ELR (cell line): Measurements from ENCODE around the gene WRAP73.
"Not testable (repeated sequence)": the region's sequence is repeated elsewhere in the genome, so short reads cannot be mapped to it uniquely, and the experiment has no call there.

Source experiments
- DNase-seq: peaks from one replicate; pipeline ENCODE4 v3.0.0-alpha.2; 2015; ENCODE audit warnings: low read depth

WRAP73 gene

DNA sequence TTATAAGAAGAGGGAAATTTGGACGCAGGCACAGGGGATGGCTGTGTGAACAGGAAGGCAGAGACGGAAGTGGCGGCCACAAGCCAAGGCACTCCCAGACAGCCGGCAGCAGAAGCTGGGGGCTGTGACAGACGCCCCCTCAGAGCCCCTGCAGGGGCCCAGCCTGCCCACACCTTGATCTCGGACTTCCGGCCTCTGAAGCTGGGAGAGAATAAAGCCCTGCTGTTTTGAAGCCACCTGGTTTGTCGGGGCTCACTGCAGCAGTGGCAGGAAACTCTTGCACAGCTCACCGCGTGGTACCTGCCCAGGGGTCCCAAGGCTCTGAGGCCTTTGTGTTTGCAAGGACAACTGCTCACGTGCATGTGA is 52.3 kb downstream of the WRAP73 start:
- no peak for DNase-seq

DNA sequence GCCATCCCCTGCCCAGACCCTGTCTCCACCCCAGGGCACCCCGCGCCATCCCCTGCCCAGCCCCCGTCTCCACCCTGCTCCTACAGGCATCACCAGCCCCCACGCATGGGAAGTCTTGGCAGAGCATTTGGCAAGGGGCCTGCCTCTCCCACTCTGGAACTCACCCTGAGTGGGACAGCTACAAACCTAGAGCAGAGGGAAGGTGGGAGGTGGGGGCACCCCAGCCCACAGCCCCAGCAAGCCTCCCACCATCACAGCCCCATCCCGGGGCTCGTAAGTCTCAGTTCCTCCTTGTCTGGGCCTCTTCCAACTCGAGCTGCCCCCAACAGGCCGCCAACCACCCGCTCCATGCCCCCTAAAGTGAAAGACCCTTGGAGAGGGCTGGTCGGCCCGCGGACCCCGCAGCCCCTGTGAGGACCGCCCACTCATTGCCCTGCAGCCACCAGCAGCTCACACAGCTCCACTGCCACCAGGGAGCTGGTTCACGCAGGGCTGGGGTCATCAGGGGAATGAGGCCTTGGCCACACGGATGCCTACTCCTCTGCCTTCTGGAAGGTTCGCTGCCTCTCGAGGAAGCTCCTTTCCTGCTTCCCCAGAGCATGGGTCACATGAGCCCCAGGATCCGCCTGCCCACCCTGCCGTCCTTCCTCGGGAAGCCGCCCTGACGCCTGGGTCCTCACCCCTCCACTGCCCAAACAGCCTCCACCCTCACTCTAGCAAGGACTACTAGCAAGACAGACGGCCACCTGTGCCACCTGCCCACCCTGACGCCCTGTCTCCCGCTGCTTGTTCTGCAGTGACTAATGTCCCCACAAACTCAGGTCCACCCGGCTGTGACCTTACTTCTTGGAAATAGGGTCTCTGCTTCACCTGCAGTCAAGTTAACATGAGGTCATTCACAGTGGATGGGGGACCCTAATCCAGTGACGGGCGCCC is 53.0 kb downstream of the WRAP73 start:
- DNase-seq = no peak

DNA sequence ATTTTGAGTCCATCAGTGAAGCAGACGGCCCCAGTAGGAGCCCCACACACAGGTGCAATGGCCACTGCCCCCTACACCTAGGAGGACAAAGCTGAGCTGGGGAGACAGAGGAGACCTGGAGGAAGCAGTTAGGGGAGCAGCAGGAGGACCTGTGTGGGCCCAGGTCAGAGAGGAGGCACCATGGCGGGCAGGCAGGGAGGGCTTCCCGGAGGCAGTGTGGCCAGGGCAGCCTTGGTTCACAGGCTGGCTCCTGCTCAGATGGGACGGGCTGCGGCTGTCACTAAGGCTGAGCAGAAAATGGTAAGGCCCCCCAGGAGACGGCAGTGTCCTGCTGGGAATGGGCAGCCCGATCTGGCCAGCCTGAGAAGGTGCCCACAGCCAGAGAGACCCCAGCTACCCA is 54.0 kb downstream of the WRAP73 start:
- no peak for DNase-seq

DNA sequence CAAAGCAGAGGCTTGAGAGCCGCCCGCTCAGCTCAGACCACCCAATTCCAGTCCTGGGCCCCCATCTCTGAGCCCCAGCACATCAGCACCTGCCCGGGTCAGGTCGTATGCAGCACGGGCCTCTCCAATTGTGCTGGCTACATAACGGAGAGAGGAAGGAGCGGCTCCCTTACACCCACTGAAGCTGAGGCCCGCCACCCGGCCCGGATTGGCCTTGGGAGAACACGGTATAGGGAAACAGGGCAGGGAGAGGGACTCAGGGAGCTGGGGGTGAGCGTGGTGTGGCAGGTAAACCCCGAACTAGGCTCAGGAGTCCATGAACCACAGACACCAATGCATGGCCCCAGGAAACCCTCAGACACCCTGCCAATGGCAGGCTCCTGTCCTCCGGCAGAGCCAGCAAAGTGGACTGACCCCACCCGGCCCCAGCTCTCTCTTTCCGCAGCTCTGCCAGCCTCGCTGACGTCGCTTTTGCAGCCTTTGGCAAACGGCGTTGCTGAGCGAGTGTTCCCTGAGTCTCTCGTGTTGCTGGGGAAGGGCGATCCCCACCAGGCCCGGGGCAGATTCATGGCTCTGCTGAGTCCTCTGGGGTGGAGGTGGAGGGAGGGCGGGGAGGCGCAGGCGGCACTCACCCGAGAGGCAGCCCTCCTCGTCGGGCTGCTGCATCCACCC is 55.1 kb downstream of the WRAP73 start:
- no peak for DNase-seq

DNA sequence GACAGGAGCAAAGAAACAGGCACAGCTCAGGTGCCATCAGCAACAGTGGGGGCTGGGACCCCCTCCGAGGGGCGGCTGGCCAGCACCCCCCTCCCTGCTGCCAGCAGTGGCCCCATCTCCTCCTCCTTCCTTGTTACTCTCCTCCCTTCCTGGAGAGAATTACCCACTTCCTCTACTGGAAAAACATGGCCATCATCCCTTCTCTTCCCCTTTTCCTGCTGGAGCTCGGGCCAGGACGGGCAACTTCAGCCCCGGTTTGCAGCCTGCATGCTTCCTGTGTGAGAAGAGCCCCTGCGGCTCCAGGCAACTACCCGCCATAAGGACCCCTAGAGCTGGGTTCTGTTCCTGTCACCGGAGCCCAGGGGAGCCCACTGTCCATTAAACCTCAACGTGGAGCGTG is 56.2 kb downstream of the WRAP73 start:
- no peak for DNase-seq

DNA sequence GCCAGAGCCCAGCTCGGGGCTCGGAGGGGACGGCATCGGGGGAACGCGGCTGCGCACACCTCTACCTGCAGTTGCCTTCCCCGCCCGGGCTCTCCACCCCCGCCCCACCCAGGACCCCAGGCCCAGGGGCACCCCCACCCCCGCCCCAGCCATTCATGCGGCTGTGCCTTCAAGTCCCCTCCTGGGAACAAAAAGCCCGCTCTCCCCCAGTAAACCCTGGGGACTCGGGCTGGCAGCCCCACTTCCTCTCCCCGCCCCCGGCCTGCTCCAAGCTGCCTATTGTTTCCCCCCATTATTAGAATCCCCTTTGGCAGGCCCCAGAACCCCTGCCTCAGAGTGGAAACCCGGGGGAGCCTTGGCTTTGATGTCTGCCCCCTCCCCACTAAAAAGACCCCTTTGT is 56.6 kb downstream of the WRAP73 start:
- no peak for DNase-seq

DNA sequence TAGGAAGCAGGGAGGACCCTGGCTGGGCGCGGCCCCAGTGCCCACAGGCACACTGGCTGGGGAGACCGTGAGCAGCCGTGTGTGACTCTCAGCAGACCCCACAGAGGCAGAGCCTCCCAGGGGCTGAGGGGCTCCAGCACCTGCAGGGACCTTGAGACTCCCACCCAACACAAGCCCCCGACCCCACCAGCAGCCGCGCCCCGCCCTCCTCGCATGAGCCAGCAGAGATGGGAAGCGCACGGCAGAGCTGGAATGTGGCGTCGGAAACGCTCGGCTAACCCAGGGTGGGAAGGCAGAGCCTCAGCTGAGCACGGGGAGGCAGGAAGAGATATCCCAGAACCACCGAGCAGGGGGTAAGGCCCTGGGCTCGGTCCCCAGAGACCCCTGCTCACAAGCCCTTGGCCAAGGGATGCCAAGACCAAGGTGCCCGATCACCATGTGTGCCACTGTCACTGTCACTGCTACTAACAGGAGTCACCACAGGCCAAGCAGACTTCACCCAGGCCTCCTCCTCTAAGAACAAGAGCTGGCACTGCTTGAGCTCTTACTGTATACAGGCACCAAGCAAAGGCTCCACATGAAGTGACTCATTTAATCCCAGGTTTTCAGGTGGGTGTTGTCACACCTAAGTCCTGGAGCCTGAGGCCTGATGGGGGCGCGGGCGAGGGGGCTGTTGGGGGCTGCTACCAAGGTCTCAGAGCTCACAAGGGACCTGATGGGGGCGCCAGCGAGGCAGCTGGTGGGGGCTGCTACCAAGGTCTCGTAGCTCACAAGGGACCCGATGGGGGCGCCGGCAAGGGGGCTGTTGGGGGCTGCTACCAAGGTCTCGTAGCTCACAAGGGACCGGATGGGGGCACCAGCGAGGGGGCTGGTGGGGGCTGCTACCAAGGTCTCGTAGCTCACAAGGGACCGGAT is 58.7 kb downstream of the WRAP73 start:
- no peak for DNase-seq

DNA sequence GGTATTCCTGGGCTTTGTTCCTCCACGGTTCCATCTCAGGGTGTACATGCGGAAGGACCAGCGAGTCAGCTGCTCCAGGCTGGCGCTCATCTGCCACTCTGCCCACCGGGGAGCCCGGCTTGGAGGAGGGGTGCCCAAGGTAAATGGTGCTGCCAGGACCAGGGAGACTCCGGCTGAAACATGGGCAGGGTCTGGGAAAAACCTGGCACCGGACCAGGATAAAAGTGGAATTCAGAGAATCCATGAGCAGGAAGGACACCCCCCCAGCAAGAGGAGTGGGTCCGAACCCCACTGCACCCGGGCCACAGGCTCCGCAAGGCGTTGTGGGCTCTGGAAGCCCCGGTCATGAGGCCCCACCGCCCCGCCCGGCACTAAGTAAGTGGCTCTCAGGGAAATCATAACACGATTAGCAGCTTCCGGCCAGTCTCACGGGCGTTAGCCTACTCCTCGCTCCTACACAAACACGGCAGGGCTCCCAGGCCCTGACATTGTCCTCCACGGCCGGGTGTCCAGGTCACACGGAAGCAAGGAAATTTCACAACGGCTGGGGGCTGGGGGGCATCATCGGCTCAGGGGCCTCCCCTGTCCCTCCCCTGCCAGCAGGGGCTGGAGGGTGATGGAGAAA is 59.7 kb downstream of the WRAP73 start:
- no peak for DNase-seq

DNA sequence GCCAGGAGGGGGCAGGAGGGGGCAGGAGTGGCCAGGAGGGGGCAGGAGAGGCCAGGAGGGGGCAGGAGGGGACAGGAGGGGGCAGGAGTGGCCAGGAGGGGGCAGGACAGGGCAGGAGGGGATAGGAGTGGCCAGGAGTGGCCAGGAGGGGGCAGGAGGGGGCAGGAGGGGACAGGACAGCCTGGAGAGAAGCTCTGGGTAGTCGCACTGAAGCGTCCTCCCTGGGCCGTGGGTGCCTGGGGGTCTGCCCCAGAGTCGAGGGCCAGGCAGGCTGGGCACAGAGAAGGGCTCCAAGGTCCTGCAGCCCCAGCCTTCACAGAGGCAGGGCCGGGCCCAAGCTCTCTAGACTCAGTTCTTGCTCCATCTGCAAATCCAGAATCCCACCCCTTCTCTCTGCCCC is 61.5 kb downstream of the WRAP73 start:
- no peak for DNase-seq

DNA sequence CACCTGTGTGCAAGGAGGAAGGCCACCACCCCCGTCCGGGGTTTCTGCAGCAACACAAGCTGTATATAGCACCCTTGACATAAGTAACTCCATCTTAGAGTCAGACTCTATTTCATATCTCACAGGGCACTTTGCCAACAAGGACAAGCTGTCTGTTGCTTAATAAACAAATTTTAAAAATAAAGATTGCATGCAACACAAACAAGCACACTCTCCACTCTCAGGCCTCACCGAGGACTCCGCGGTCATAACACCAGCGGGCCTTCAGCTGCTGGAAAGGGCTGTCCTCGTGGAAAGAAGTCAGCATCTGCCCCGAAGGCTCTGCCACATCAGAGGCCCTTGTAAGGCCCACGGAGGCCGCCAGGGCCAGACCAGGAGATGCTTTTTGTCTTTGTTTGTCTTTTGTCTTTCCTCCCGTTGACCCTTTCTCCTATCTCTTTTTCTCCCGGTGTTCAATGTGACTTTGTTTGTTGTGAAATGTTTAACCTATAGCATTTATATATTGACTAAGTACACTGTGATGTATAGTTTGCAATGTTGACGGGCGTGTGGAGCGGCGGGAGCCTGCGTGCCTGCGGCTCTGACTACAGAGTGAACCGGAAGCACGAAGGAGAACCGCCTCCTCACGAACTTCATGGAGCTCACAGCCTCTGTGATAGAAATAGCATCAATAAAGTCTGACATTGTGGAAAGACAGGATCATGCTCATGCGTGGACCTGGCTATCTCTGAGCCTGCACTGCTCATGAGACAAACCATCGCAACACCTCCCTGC is 62.7 kb downstream of the WRAP73 start:
- DNase-seq = peak; percentile 38

DNA sequence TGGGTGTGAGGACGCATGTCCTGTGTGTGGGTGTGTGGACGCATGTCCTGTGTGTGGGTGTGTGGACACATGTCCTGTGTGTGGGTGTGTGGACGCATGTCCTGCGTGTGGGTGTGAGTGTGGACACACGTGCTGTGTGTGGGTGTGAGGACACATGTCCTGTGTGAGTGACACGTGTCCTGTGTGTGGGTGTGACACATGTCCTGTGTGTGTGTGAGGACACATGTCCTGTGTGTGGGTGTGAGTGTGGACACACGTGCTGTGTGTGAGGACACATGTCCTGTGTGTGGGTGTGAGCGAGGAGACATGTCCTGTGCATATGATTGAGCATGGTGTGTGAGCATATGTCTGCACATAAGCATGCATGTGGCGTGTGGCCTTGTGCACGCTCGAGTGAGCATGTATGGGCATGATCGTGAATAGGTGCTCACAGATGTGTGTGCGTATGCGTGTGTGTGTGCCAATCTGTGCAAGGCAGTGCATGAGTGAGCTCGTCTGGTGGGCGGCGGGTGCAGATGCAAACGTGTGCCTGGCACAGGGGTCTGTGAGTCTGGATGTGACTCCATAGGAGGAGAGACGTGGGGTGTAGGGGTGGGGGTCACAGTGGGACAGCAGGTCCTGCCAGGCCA is 63.8 kb downstream of the WRAP73 start:
- DNase-seq = no peak

DNA sequence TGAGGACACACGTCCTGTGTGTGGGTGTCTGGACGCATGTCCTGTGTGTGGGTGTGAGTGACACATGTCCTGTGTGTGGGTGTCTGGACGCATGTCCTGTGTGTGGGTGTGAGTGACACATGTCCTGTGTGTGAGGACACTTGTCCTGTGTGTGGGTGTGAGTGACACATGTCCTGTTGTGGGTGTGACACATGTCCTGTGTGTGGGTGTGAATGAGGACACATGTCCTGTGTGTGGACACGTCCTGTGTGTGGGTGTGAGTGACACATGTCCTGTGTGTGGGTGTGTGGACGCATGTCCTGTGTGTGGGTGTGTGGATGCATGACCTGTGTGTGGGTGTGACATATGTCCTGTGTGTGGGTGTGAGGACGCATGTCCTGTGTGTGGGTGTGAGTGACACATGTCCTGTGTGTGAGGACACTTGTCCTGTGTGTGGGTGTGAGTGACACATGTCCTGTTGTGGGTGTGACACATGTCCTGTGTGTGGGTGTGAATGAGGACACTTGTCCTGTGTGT is 64.5 kb downstream of the WRAP73 start:
- not testable (repeated sequence) for DNase-seq

DNA sequence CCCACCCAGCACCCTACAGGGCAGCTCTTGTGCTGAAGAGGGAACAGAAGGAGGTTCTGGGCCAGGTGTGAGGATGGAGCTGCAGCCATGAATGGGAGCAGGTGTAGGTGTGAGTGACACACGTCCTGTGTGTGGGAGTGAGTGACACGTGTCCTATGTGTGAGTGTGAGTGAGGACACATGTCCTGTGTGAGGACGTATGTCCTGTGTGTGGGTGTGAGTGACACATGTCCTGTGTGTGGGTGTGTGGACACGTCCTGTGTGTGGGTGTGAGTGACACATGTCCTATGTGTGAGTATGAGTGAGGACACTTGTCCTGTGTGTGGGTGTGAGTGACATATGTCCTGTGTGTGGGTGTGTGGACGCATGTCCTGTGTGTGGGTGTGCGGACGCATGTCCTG is 65.0 kb downstream of the WRAP73 start:
- no peak for DNase-seq

DNA sequence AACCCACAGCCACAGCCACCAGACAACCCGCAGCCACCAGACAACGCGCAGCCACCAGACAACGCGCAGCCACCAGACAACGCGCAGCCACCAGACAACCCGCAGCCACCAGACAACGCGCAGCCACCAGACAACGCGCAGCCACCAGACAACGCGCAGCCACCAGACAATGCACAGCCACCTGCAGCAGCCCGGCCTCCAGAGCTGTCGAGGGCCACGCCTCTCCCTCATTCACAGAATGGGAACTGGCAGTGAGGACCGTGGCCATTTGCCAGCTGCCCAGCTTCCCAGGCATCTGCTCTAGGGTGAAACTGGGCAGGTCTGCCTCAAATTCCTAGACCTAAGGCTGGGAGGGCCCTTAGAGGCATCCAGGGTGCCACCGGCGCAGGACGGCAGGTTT is 66.2 kb downstream of the WRAP73 start:
- not testable (repeated sequence) for DNase-seq

DNA sequence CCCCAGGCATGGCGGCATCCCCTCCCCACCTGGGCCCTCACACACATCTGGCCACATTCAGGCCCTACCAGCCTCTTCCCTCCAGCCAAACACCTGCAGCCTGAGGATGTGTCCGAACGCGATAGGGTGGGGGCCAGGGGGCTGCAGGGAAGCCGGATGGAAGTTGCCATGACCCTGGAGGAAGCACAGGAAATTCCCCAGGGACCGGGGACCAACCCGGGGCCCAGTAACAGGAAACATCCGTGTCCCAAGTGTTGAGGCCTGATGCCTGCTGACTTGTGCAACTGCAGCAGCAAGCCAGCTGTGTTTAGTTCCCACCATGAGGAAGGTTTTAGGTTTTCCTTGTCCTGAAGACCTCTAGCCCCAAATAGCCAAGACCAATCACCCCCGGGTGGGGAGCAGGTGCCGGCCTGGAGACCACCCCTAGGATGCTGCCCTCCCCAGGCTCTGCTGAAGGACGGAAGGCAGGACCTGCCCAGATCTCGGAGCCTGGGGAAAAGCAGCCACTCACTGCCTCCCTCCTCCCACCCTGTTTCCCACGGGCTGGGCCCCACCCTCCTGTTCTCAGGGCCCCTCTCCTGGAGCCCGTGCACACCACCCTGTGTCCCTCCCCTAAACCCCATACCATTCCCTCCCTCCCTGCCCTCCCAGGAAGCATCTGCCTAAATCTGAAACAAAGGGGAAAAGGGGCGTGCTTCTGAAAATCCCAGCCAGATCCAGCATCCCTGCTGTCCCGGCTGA is 68.4 kb downstream of the WRAP73 start:
- DNase-seq = no peak
